ENCODE results near the gene IFITM1. TPM values are rescaled to one million over a fixed set of nuclear protein-coding genes. Genes with fewer than 3 reads are reported as not detected.

Gene IFITM1
- total and polyA plus RNA-seq, 2 donors (not counting 3 experiments of a cell fraction or from before 2014, with no cell fraction given) = 11.5 to 24.6 TPM

GRCh38 chr11:339963-340362 lies 26.1 kb downstream of the IFITM1 start:
- intact Hi-C loops (cut with micrococcal nuclease) (no loop called here), dilution Hi-C loops (cut with MboI; ENCODE audit: extremely low pct_ligation_motif_present, low sequenced_read_pairs) (no loop called here)
- Histone ChIP-seq H3K9me1 (replicated peaks; ENCODE audit: control insufficient read depth, extremely low read depth, insufficient read depth, low read length) (no peaks in the 10 kb centered on the region), H3K9me3 (replicated peaks; ENCODE audit: control insufficient read depth, insufficient read depth, low read length) (no peaks in the 10 kb centered on the region), H3K4me3 (replicated peaks in 1 of 3; ENCODE audit: insufficient read depth in 1 of 3, low read depth in 1 of 3, low read length in 3 of 3) (no peak overlapping the region), H4K20me1 (replicated peaks; ENCODE audit: control insufficient read depth, extremely low read depth, insufficient read depth, low read length) (no peaks in the 10 kb centered on the region), H3K9ac (replicated peaks; ENCODE audit: extremely low read depth, insufficient read depth, low read length) (no peak overlapping the region), H3K27me3 (ENCODE audit: control insufficient read depth in 2 of 2, insufficient read depth in 2 of 2, low read length in 2 of 2) (peaks cover 0 to 3% of the 10 kb centered on the region in 2 experiments), H3K79me2 (ENCODE audit: control insufficient read depth, insufficient read depth, low read length) (no peaks in the 10 kb centered on the region), H3K27ac (ENCODE audit: insufficient read depth, low read depth, low read length) (no peak overlapping the region), H3K4me1 (ENCODE audit: control insufficient read depth, extremely low read depth, insufficient read depth, low read length) (peaks cover 15% of the 10 kb centered on the region), H3K36me3 (ENCODE audit: control insufficient read depth in 2 of 2, extremely low read depth in 1 of 2, insufficient read depth in 2 of 2, low read length in 2 of 2) (no peaks in the 10 kb centered on the region), H3K4me2 (ENCODE audit: insufficient read depth, low read length) (no peak overlapping the region), H2AFZ (ENCODE audit: low read depth, low read length) (no peak overlapping the region)
- FAIRE-seq (no peak), DNase-seq (ENCODE audit: low read depth, low spot score) (no peak)
- no peak for TF ChIP-seq MAX (IDR thresholded peaks at IDR 0.05; ENCODE audit: insufficient read depth, insufficient read length)
- no peak for TF ChIP-seq POLR2A (IDR thresholded peaks at IDR 0.05; ENCODE audit: low read depth, low read length)
- no peak for TF ChIP-seq MYC (IDR thresholded peaks at IDR 0.05; ENCODE audit: low read depth, low read length)
- TF ChIP-seq GATA2 (IDR thresholded peaks at IDR 0.05; ENCODE audit: insufficient read depth, insufficient read length, low read depth, low read length) = no peak
- TF ChIP-seq FOS (IDR thresholded peaks at IDR 0.05; ENCODE audit: borderline replicate concordance, insufficient read depth, low read length) = no peak
- no peak for TF ChIP-seq CTCF (IDR thresholded peaks at IDR 0.05; ENCODE audit: extremely low read depth in 1 of 2, insufficient read depth in 1 of 2, low read depth in 1 of 2, low read length in 2 of 2)
- no peak for TF ChIP-seq EZH2 (IDR thresholded peaks at IDR 0.05; ENCODE audit: borderline replicate concordance, low read depth, low read length, severe bottlenecking)
- TF ChIP-seq POLR2AphosphoS5 (IDR thresholded peaks at IDR 0.05; ENCODE audit: insufficient read depth, low read depth, low read length) = no peak
- no peak for TF ChIP-seq JUN (IDR thresholded peaks at IDR 0.05; ENCODE audit: borderline replicate concordance, insufficient read depth, insufficient read length, low read depth)
- ChIA-PET CTCF (interaction anchor here (0.6 to 2.3 kb wide), 5 partner anchors 9 to 35 kb away, joined by 3 to 6 read pairs (median 3); no protein-coding TSS in a partner anchor), POLR2A (interaction anchor here (1.4 kb wide), 1 partner anchor 16 kb away, joined by 13 read pairs; no protein-coding TSS in a partner anchor)
- BruUV-seq (replicated peaks) = no TSS peak
